ENCODE data around the gene GDPGP1.

DNA sequence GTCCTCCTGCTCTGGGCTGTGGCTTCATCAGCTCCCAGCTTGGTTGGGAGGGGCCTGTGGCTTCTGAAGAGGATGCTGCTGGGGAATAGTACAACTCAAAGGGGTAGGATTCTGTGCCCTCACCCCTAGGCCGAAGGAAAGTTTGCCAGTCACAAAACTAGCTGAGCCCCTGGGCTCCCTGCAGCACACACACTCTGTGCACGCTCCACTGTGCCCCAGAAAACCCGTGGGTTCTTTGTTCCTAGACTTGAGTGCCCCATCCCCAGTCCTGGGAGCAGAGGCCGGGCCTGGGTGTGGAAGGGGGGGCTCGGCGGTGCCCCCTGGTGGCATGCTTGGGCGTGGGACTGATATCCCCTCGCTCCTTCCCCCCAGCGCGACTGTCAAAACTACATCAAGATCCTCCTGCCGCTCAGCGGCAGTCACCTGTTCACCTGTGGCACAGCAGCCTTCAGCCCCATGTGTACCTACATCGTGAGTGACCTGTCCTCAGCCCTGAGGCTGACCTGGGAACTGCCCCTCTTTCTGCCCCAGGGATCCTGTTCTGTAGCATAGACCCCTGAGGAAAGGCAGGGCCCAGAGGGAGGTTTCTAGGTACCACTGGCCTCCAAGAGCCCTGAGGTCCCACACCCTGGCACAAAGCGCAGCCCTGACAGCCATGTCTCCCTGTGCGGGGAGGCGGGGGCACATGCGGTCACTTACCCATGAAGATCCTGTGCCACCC, 14.4 kb upstream of the GDPGP1 start:
- TF ChIP-seq POLR2A (IDR thresholded peaks at IDR 0.05; ENCODE audit: low read length) = no peak
- no peak for TF ChIP-seq GATA1 (IDR thresholded peaks at IDR 0.05; ENCODE audit: low read depth, low read length)

All from erythroblast (primary cell).